ENCODE measurements around the gene FBXO24. TPM values are rescaled to one million over a fixed set of nuclear protein-coding genes. Genes with fewer than 3 reads are reported as not detected.

FBXO24 gene
- polyA plus RNA-seq, 1 donor = 2.6 TPM

- no peak for DNase-seq
Observed at GRCh38 chr7:100573691-100574361, 12.3 kb upstream of the FBXO24 start, which contains the start of gene SAP25. TSS of gene SAP25 (minus strand) at chr7:100573900. CDS start at chr7:100573742, 158 bp downstream.

- DNase-seq = no peak
Observed at GRCh38 chr7:100574362-100575205, 11.5 kb upstream of the FBXO24 start.

GRCh38 chr7:100575206-100575631, 10.9 kb upstream of the FBXO24 start:
- no peak for DNase-seq

GRCh38 chr7:100575746-100576383, 10.3 kb upstream of the FBXO24 start:
- no peak for DNase-seq

GRCh38 chr7:100576384-100576993, 9.6 kb upstream of the FBXO24 start:
- DNase-seq = no peak

GRCh38 chr7:100577103-100577502, 9.0 kb upstream of the FBXO24 start:
- DNase-seq = no peak

GRCh38 chr7:100577507-100577906, 8.6 kb upstream of the FBXO24 start:
- no peak for DNase-seq

GRCh38 chr7:100578246-100579183, 7.6 kb upstream of the FBXO24 start:
- no peak for DNase-seq

GRCh38 chr7:100580466-100581283, 5.5 kb upstream of the FBXO24 start:
- no peak for DNase-seq

- no peak for DNase-seq
Observed at GRCh38 chr7:100582041-100582579, 4.0 kb upstream of the FBXO24 start.

- no peak for DNase-seq
Observed at GRCh38 chr7:100582650-100583049, 3.5 kb upstream of the FBXO24 start.

GRCh38 chr7:100583132-100584053, 2.7 kb upstream of the FBXO24 start:
- DNase-seq = no peak

GRCh38 chr7:100584054-100584682, 2.0 kb upstream of the FBXO24 start:
- DNase-seq = no peak

- DNase-seq = no peak
Observed at GRCh38 chr7:100584683-100585510, 1.2 kb upstream of the FBXO24 start.

GRCh38 chr7:100585511-100586265, 440 bp upstream of the FBXO24 start, which contains the start of gene LRCH4:
TSS of gene LRCH4 (minus strand) at chr7:100586129. CDS start at chr7:100586100, 29 bp downstream.
- no peak for DNase-seq

GRCh38 chr7:100588438-100588837, 2.3 kb downstream of the FBXO24 start:
- DNase-seq = no peak

Data from left kidney (tissue), 2 donors.